DND-41 (cell line): ENCODE results near the gene DDN.

Experiments
- ATAC-seq: fragments of 200-7000 bp; cut with Tn5 transposase; 3 replicates; pipeline ENCODE4 v1.9.1; 2021; ENCODE audit warnings: low read depth; ENCODE audit not compliant: insufficient read depth
- DNase-seq: peaks from one replicate; pipeline ENCODE4 v3.0.0-alpha.2; 2020
- H2AFZ ChIP-seq: 2 replicates; pipeline ENCODE4 v1.6.0; 2012; ENCODE audit warnings: low read depth, low read length
- H3K27ac ChIP-seq: 2 replicates; pipeline ENCODE4 v1.5.1; 2012; ENCODE audit warnings: low read length, inconsistent platforms
- H3K27me3 ChIP-seq: fragments of 200-600 bp; sonication (generic); 2 replicates; pipeline ENCODE4 v1.6.0; 2012; ENCODE audit warnings: low read length, mild to moderate bottlenecking, inconsistent platforms; ENCODE audit not compliant: insufficient read depth, poor library complexity
- H3K36me3 ChIP-seq: 2 replicates; pipeline ENCODE4 v1.5.1; 2012; ENCODE audit warnings: low read length, inconsistent platforms; ENCODE audit not compliant: insufficient read depth
- H3K4me1 ChIP-seq: 2 replicates; pipeline ENCODE4 v1.5.1; 2012; ENCODE audit warnings: mild to moderate bottlenecking, low read length; ENCODE audit not compliant: insufficient read depth
- H3K4me2 ChIP-seq: 2 replicates; pipeline ENCODE4 v1.6.0; 2012; ENCODE audit warnings: mild to moderate bottlenecking, moderate library complexity, low read length, inconsistent platforms; ENCODE audit not compliant: insufficient read depth
- H3K4me3 ChIP-seq, 2 experiments: fragments of 200-600 bp in 1 of 2; shearing (Covaris generic) in 1 of 2; 2 replicates each; pipeline ENCODE4 v1.5.1; 2012 to 2016; ENCODE audit warnings: inconsistent platforms in 2 of 2, low read length in 2 of 2, mild to moderate bottlenecking in 2 of 2, low read depth in 1 of 2, moderate library complexity in 1 of 2
- H3K79me2 ChIP-seq: 2 replicates; pipeline ENCODE4 v1.6.0; 2012; ENCODE audit warnings: low read length, inconsistent platforms; ENCODE audit not compliant: insufficient read depth
- H3K9ac ChIP-seq: 2 replicates; pipeline ENCODE4 v1.6.0; 2012; ENCODE audit warnings: low read depth, mild to moderate bottlenecking, inconsistent platforms, low read length, moderate library complexity
- H3K9me3 ChIP-seq: 2 replicates; pipeline ENCODE4 v1.5.1; 2012; ENCODE audit warnings: low read length, moderate library complexity, mild to moderate bottlenecking, inconsistent platforms; ENCODE audit not compliant: insufficient read depth, severe bottlenecking
- H4K20me1 ChIP-seq: 2 replicates; pipeline ENCODE4 v1.6.0; 2012; ENCODE audit warnings: low read length; ENCODE audit not compliant: insufficient read depth
- CTCF ChIP-seq: IDR thresholded peaks from 2 replicates; pipeline ENCODE4 v1.5.1; 2012; ENCODE audit warnings: borderline replicate concordance, low read length, moderate library complexity, mild to moderate bottlenecking; ENCODE audit not compliant: poor library complexity, severe bottlenecking; ENCODE audit errors: extremely low read depth
- EZH2 ChIP-seq: IDR thresholded peaks from 3 replicates; pipeline ENCODE4 v1.6.1; 2012; ENCODE audit warnings: borderline replicate concordance, low read depth, mild to moderate bottlenecking, moderate library complexity, low read length, inconsistent platforms; ENCODE audit not compliant: severe bottlenecking

DDN gene

GRCh38 chr12:48991247-48992050 is 7.7 kb downstream of the DDN start:
- ATAC-seq: no peak
- peaks cover 7% of the 10 kb centered on the region; the same call in 1 of the 2 replicates for H3K4me1 ChIP-seq
- peaks cover 7% of the 10 kb centered on the region for H4K20me1 ChIP-seq
- no peaks in the 10 kb centered on the region for H3K9me3 ChIP-seq
- H3K36me3 ChIP-seq: no peaks in the 10 kb centered on the region
- H3K27ac ChIP-seq: no peak overlapping the region
- H2AFZ ChIP-seq: no peak overlapping the region
- TF ChIP-seq CTCF (no peak), EZH2 (no peak)
- H3K9ac ChIP-seq: no peak overlapping the region
- DNase-seq: no peak
- peaks cover 23% of the 10 kb centered on the region for H3K27me3 ChIP-seq
- no peaks in the 10 kb centered on the region for H3K79me2 ChIP-seq
- no peak overlapping the region for H3K4me3 ChIP-seq
- no peak overlapping the region for H3K4me2 ChIP-seq

GRCh38 chr12:48990552-48990951 is 8.6 kb downstream of the DDN start:
- Histone ChIP-seq H3K27ac (no peak overlapping the region), H3K36me3 (no peaks in the 10 kb centered on the region), H3K9ac (no peak overlapping the region), H3K4me3 (no peak overlapping the region), H3K27me3 (peaks cover 14% of the 10 kb centered on the region), H4K20me1 (peaks cover 4% of the 10 kb centered on the region; the same call in 1 of the 2 replicates), H3K79me2 (no peaks in the 10 kb centered on the region), H3K4me1 (peaks cover 6% of the 10 kb centered on the region; the same call in 1 of the 2 replicates), H3K4me2 (no peak overlapping the region), H3K9me3 (no peaks in the 10 kb centered on the region), H2AFZ (no peak overlapping the region)
- DNase-seq (no peak), ATAC-seq (no peak)
- TF ChIP-seq EZH2 (no peak), CTCF (no peak)

DNA sequence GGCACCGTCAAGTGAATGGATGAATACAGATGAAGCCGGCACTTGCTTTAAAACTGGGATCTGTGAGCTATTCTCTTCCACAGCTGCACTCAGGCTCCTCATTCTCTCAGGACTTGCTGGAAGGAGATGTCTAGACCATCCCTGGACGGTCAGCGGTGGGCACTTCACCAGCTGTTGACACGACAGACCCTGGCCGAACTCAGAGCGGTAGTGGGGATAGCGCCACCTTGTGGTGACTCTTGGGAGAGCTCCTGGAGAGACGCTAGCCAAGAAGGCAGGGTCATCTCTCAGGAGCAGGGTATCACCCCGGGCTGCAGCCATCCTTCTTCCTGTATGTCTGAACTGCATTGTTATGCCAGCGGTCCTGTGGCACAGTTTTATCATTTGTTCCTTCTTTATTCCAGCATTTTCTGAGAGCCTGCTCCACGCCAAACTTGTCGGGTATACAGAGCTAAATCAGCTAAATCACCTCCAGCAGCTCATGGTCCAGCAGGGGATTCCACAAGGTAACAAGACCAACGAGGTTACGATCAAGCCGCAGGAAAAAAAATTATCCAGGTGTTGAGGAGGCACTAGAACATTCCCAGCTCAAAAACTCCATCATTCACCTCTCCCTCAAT is 11.0 kb downstream of the DDN start:
- Histone ChIP-seq H4K20me1 (0 out of 2 replicates have a peak, but pooled peaks cover 3% of the 10 kb centered on the region), H3K4me3 (no peak overlapping the region), H3K27ac (no peak overlapping the region), H3K9ac (no peak overlapping the region), H3K4me2 (no peak overlapping the region), H3K4me1 (peaks cover 6% of the 10 kb centered on the region; the same call in 1 of the 2 replicates), H3K9me3 (no peaks in the 10 kb centered on the region), H3K36me3 (no peaks in the 10 kb centered on the region), H3K79me2 (no peaks in the 10 kb centered on the region), H2AFZ (no peak overlapping the region), H3K27me3 (peaks cover 21% of the 10 kb centered on the region)
- DNase-seq: peak; percentile 67
- peak; percentile 82 for ATAC-seq
- TF ChIP-seq CTCF (peak; percentile 95), EZH2 (no peak)
